SJSA1 (cell line): ENCODE data around the gene SKP1. TPM values are rescaled to one million over a fixed set of nuclear protein-coding genes. Genes with fewer than 3 reads are reported as not detected.
"Not testable (repeated sequence)": the region's sequence is repeated elsewhere in the genome, so short reads cannot be mapped to it uniquely, and the experiment has no call there.

Experiments
- DNase-seq, 2 experiments: peaks; one replicate each; pipeline ENCODE4 v3.0.0-alpha.2; 2015 to 2020; ENCODE audit warnings: low spot score in 2 of 2, low read depth in 1 of 2
- H3K27ac ChIP-seq: fragments of 250-450 bp; sonication (Bioruptor Pico); 2 replicates; pipeline ENCODE4 v1.5.1; 2020; ENCODE audit warnings: mild to moderate bottlenecking, moderate library complexity
- H3K27me3 ChIP-seq: fragments of 250-450 bp; sonication (Bioruptor Pico); replicated peaks from 2 replicates; pipeline ENCODE4 v1.5.1; 2020; ENCODE audit warnings: mild to moderate bottlenecking, moderate library complexity
- H3K36me3 ChIP-seq: fragments of 250-450 bp; sonication (Bioruptor Pico); 2 replicates; pipeline ENCODE4 v1.5.1; 2020; ENCODE audit warnings: mild to moderate bottlenecking
- H3K4me1 ChIP-seq: fragments of 250-450 bp; sonication (Bioruptor Pico); replicated peaks from 2 replicates; pipeline ENCODE4 v1.6.1; 2021; ENCODE audit warnings: mild to moderate bottlenecking
- H3K4me3 ChIP-seq: fragments of 250-450 bp; sonication (Bioruptor Pico); 2 replicates; pipeline ENCODE4 v1.5.1; 2020; ENCODE audit warnings: mild to moderate bottlenecking
- H3K9me3 ChIP-seq: fragments of 250-450 bp; sonication (Bioruptor Pico); replicated peaks from 2 replicates; pipeline ENCODE4 v1.5.1; 2020; ENCODE audit warnings: mild to moderate bottlenecking
- total RNA-seq: library from RNA; depleted of rRNA; stranded (reverse); fragments of >200 nt; shearing (Covaris generic); gene quantifications from 2 replicates; pipeline ENCODE4 v1.2.3, GENCODE V29; 2014; rRNA removed

Gene SKP1
- total RNA-seq = 636 and 814 TPM in 2 replicates

DNA sequence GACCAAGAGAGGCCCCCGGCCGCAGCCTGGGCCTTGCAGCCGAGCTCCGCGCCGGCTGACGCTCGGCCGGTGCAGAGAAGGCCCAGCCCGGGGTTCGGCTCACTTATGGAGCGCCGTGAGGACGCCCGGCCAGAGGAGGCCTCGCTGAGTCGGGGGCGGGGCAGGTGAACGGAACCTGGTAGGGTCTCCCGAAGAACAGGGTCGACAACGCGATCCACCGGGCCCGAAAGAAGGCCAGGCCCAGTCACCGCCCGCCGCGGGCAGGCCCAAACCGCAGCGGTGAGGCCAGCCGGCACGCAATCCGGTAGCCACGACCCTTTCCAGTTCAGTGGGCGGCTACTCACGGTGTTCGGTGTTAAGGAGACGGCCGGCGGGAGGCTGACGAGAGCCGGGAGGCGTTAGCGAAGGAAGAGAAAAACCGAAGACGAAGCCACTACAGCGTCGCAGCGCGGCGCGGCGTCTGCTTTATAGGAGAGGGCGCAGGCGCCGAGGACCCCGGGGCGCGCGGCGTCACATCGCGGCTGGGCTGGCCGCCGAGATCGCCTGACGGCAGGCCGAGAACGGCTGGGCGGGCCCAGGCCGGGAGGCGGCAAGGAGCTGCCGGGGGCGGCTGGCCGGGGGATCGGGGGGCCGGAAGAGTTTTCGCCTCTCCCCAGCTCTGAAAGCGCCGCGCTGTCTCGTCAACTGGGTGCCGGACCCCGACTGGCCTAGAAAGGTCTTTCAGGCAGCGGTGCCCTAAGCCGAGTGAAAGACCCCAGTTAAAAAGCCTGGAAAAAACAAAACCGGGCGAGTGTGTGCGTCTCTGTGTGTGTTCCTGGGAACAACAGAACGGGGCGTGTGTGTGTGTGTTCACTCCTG is at the start of gene SKP1:
Gene SKP1, minus strand, starts transcription at position 440 of the 858 bp plus-strand sequence. CDS start 2,928 bp downstream, outside the sequence.
- H3K9me3 ChIP-seq = no peaks in the 10 kb centered on the region
- peaks cover 19% of the 10 kb centered on the region for H3K4me1 ChIP-seq
- H3K36me3 ChIP-seq = peaks cover 43% of the 10 kb centered on the region
- peak; percentile 87 to 94 for DNase-seq
- H3K4me3 ChIP-seq = peak within 1 kb of the TSS; percentile 89
- peak within 1 kb of the TSS; percentile 100 for H3K27ac ChIP-seq
- H3K27me3 ChIP-seq = no peaks in the 10 kb centered on the region

DNA sequence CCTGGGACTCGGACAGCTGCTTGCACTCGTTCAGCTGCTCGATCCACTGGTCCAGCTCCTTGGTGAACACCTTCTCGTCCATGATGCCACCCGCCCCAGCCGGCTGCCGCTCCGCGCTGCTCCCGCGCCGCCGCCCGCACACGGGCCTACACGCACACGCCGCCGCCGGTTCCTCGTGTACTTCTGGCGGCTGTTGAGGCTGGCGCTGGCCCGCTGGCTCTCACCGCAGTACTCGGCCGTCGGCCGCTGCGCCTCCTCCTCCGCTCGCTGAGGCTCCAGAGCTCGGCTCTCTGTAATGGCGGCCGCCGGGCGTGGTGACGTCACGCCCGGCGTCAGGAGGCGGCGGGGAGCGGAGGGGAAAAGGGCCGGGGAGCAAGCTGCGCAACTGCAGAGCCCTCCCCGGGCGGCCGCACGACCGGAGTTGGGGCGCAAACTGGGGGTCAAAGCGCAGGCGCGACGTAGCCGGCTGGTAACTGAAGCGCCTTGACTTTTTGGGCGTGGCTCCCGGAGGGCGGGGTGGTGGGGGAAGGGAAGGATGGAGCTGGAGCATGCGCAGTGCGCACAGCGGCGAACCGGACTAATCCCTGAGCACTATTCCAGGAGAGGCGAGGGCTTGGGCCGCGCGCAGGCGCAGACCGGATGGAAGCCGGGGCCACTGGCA is 49.2 kb upstream of the SKP1 start, which contains the start of gene PPP2CA:
Gene PPP2CA, minus strand, starts transcription at position 294 of the 661 bp plus-strand sequence. Its CDS starts 212 bp downstream, at position 82.
- H3K27ac ChIP-seq = peak within 1 kb of the TSS; percentile 95
- peaks cover 42% of the 10 kb centered on the region for H3K36me3 ChIP-seq

DNA sequence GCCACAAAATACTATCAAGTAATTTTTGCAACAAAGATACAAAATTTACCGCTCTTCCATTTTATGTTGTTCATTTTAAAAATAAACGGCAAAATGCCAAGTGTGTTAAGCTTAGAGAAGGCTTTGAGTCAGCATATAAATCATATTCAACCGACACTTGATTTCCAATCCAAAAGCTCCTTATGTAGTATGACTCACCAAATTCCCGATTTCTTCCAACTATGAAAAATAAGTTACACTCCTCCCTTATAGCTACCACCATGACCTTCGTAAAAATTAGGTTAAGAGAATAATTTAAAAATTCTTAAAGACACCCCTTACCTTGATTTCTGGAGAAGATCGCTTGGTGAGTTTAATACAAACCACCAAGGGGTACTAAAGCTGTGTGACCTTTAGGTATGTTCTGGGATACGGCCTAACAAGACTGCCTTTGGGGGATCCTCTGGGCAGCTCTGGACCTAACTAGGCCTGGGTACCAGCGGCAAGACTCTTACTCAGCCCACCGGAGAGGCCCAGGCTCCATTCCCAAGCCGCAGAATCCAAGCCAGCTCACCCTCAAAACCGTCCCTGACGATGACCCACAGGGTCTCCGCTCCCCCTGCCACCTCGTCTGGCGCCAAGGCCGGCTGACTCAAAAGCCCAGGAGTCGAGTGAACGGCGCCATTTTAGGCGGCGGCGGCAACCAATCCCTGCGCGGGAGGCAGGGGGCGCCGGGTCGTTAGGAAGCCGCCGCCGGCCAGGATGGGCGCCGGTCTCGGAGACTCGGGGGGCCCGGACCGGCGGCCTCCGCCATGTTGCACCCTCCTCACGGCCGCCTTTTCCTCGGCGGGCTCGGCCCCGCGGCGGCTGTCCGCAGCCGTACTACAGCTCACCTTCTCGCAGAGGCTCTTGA is 48.4 kb upstream of the SKP1 start:
- Histone ChIP-seq H3K9me3 (no peaks in the 10 kb centered on the region), H3K4me3 (peak overlapping the region; percentile 90), H3K27me3 (no peaks in the 10 kb centered on the region), H3K27ac (peak overlapping the region; percentile 95), H3K4me1 (peaks cover 28% of the 10 kb centered on the region), H3K36me3 (peaks cover 47% of the 10 kb centered on the region)
- peak; percentile 87 to 88 for DNase-seq

More for the DNA sequence above, 49.2 kb upstream of the SKP1 start, which contains the start of gene PPP2CA:
- Histone ChIP-seq H3K9me3 (no peaks in the 10 kb centered on the region), H3K4me1 (peaks cover 28% of the 10 kb centered on the region), H3K4me3 (peak within 1 kb of the TSS; percentile 90), H3K27me3 (no peaks in the 10 kb centered on the region)
- peak; percentile 100 for DNase-seq

DNA sequence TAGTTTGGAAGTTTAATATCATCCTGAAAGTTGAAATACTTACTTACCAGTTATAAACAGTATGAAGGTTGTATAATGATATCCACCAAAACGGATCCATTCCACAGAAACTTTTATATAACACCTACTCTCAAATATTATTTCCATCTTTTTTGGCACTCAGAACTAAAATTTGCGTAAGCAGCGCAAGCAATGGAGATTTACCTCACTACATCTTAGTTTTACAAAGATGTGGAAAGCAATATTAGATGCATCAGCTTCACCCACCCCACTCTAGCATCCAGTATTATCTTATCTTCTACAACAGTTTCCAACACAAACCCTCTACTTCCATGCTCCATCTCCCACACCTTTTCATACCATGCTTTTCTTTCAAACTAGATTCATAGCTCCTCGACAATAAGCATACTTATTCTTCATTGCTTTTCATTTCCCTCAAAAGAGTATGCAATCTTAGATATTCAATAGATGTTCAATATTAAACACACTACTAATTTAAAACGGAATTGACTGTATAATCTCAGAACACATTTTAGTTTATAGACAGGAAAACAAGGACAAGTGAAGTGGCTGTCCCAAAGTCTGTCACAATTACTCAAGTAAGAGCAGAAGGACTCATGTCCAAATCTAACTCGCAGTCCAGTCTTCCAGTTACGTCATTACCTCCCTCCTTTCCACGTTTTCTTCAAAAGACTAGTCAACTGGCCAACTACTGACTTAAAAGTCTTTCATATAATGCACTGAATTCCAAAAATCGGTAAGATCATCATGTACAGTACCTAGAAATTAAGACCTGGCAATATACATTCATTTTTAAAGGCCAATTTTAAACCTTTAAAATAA is 46.9 kb upstream of the SKP1 start:
- Histone ChIP-seq H3K27me3 (no peaks in the 10 kb centered on the region), H3K9me3 (no peaks in the 10 kb centered on the region), H3K27ac (peak overlapping the region; percentile 95; the same call in 1 of the 2 replicates), H3K4me1 (peaks cover 28% of the 10 kb centered on the region), H3K36me3 (peaks cover 62% of the 10 kb centered on the region), H3K4me3 (peak overlapping the region; percentile 90)
- peak in 1 of 2 experiments; percentile 30 for DNase-seq

DNA sequence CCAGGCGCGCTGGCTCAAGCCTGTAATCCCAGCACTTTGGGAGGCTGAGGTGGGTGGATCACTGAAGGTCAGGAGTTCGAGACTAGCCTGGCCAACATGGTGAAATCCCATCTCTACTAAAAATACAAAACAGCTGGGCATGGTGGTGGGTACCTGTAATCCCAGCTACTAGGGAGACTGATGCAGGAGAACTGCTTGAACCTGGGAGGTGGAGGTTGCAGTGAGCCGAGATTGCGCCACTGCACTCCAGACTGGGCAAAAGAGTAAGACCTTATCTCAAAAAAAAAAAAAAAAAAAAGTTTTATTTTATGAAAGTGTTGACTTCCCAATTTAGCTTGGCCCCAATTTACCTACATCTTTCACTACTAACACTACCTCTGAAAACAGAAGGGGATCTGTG is 44.9 kb upstream of the SKP1 start:
- Histone ChIP-seq H3K36me3 (peaks cover 73% of the 10 kb centered on the region), H3K4me1 (peaks cover 24% of the 10 kb centered on the region)
- not testable (repeated sequence) for DNase-seq, H3K27me3 ChIP-seq, H3K9me3 ChIP-seq, H3K4me3 ChIP-seq, H3K27ac ChIP-seq

DNA sequence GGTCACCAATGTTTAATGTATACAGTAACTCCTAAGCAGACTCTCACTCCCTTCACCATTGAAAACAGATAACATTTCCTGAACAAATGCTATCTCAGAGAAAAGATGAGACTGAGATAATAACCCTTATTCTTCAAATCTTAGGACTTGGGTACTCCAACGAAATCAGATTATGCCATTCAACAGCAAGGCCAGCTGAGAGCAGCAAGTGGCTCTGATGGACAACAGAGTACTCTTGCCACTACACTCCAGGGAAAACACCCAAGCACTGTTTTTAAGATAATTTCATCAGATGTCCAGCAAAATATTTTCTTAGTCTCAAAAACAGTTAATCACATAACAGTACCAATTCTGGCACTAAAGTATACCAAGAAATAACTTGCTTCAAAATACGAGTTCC is 39.0 kb upstream of the SKP1 start:
- DNase-seq = no peak
- peaks cover 66% of the 10 kb centered on the region for H3K36me3 ChIP-seq

DNA sequence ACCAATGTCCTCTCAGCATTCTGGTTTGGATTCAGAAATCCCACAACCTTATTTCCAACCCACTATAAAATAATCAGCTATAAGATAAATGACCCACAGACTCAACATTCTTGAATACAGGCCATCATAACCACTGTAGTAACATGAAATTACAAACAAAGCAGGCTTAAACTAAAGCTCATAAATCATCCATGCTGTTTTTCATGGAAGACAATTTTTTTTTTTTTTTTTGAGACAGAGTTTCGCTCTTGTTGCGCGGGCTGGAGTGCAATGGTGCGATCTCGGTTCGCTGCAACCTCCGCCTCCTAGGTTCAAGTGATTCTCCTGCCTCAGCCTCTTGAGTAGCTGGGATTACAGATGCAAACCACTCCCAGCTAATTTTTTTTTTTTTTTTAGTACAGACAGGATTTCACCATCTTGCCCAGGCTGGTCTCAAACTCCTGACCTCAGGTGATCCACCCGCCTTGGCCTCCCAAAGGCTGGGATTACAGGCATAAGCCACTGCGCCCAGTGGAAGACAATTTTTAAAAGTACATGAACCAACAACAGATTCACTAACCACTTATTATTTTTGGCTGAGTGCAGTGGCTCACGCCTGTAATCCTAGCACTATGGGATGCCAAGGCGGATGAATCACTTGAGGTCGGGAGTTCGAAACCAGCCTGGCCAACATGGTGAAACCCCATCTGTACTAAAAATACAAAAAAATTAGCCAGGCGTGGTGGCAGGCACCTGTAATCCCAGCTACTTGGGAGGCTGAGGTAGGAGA is 34.7 kb upstream of the SKP1 start:
- not testable (repeated sequence) for DNase-seq, H3K27me3 ChIP-seq, H3K4me3 ChIP-seq, H3K4me1 ChIP-seq, H3K27ac ChIP-seq
- peaks cover 58% of the 10 kb centered on the region for H3K36me3 ChIP-seq
- H3K9me3 ChIP-seq = peaks cover 16% of the 10 kb centered on the region

More for the DNA sequence above, 39.0 kb upstream of the SKP1 start:
- Histone ChIP-seq H3K4me3 (no peak overlapping the region), H3K4me1 (peaks cover 6% of the 10 kb centered on the region), H3K27ac (no peak overlapping the region), H3K9me3 (peaks cover 16% of the 10 kb centered on the region), H3K27me3 (no peaks in the 10 kb centered on the region)

DNA sequence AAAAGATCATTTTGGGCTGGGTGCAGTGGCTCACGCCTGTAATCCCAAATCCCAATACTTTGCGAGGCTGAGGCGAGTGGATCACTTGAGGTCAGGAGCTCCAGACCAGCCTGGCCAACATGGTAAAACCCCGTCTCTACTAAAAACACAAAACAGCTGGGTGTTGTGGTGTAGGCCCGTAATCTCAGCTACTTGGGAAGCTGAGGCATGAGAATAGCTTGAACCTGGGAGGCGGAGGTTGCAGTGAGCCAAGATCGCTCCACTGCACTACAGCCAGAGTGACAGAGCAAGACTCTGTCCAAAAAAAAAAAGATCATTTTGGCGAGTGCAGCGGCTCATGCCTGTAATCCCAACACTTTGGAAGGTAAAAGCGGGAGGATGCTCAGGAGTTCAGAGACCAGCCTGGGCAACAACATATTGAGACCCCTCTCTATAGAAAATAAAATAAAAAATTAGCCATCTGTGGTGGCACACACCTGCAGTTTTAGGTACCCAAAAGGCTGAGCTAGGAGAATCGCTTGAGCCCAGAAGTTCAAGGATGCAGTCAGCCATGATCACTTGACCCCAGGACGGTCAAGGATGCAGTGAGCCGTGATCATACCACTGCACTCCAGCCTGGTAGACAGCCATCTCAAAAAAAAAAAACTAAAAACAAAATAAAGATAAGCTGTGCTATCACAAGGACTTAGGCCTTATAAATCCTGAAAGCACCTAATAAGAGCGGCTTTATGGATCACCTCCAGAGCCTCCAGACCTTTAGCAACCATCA is 32.9 kb upstream of the SKP1 start:
- Histone ChIP-seq H3K27me3 (no peaks in the 10 kb centered on the region), H3K27ac (no peak overlapping the region), H3K4me1 (peaks cover 6% of the 10 kb centered on the region), H3K4me3 (no peak overlapping the region), H3K36me3 (peaks cover 67% of the 10 kb centered on the region), H3K9me3 (peaks cover 16% of the 10 kb centered on the region)
- DNase-seq = no peak

DNA sequence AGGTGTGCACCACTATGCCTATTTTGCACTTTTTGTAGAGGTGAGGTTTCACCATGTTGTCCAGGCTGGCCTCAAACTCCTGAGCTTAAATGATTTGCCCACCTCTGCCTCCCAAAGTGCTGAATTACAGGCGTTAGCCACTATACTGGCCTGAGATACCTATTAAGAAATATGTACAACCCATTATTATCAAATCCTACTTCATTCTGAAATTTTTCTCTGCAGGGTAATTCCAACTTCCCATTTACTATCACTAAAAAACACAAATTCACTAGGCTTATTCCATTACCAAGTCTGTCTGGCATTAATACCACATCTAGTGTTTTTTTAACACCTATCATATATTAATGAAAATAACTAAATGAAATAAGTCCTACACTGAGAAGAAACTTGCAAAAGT is 30.9 kb upstream of the SKP1 start:
- Histone ChIP-seq H3K4me1 (peaks cover 6% of the 10 kb centered on the region), H3K9me3 (peaks cover 7% of the 10 kb centered on the region), H3K36me3 (peaks cover 71% of the 10 kb centered on the region), H3K27ac (no peak overlapping the region), H3K27me3 (no peaks in the 10 kb centered on the region), H3K4me3 (no peak overlapping the region)
- no peak for DNase-seq

DNA sequence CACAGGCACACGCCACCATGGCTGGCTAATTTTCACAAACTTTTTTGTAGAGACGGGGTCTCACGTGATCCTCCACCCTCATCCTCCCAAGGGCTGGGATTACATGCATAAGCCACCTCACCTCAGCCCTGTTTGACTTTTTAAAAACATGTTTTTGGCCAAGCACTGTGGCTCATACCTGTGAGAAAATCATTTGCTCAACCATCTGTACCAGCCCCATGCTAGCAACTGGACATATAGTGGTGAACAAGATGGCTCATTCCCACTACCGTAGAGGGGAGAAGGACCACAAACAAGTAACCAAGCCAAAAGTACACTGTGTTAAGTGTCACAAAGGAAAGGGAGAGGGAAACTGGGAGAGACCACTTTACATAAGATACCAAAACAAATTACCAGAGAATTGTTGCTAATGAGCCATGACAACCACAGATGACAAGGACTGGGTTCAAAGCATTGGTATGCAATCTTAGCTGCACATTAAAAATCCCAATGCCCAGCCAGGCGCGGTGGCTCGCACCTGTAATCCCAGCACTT is 29.9 kb upstream of the SKP1 start:
- peaks cover 1% of the 10 kb centered on the region for H3K4me1 ChIP-seq
- H3K9me3 ChIP-seq = no peaks in the 10 kb centered on the region; the same call in 1 of the 2 replicates
- H3K4me3 ChIP-seq = no peak overlapping the region
- H3K27ac ChIP-seq = no peak overlapping the region
- peak in 1 of 2 experiments; percentile 27 for DNase-seq
- peaks cover 71% of the 10 kb centered on the region for H3K36me3 ChIP-seq
- H3K27me3 ChIP-seq = no peaks in the 10 kb centered on the region

DNA sequence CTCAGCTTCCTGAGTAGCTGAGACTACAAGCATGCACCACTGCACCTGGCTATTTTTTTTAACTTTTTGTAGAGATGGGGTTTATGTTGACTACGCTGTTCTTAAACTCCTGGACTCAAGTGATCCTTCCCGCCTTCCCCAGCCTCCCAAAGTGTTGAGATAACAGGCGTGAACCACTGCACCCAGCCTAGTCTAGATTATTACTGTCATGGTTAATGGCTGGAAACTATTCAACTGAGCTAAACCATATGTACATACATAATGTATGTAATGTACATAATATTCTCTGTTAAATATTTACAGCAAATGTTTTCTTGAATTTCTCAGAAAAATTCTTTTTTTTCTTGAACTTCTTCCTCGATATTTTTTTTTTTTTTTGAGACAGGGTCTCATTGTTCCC is 27.8 kb upstream of the SKP1 start:
- Histone ChIP-seq H3K4me3 (no peak overlapping the region), H3K4me1 (no peaks in the 10 kb centered on the region), H3K36me3 (peaks cover 90% of the 10 kb centered on the region), H3K27ac (no peak overlapping the region), H3K9me3 (no peaks in the 10 kb centered on the region; the same call in 1 of the 2 replicates), H3K27me3 (no peaks in the 10 kb centered on the region)
- DNase-seq = peak in 1 of 2 experiments; percentile 10
